H9 (cell line): ENCODE measurements around the gene DDC. TPM values are rescaled to one million over a fixed set of nuclear protein-coding genes. Genes with fewer than 3 reads are reported as not detected.

Experiments used
- DNase-seq: peaks from one replicate; pipeline ENCODE4 v3.0.0-alpha.2; 2017
- H2AFZ ChIP-seq: one replicate; pipeline ENCODE4 v1.6.1; 2013; ENCODE audit warnings: mild to moderate bottlenecking, low read length, control low read depth, moderate library complexity
- H2AK5ac ChIP-seq: 2 replicates; pipeline ENCODE4 v1.6.1; 2013; ENCODE audit warnings: low read length, control low read depth, mixed read lengths; ENCODE audit not compliant: insufficient read length
- H2BK120ac ChIP-seq: one replicate; pipeline ENCODE4 v1.6.1; 2013; ENCODE audit warnings: low read depth, mild to moderate bottlenecking, low read length, control low read depth, inconsistent platforms; ENCODE audit not compliant: poor library complexity, severe bottlenecking
- H2BK12ac ChIP-seq: 2 replicates; pipeline ENCODE4 v1.6.1; 2013; ENCODE audit warnings: low read length, control low read depth, mixed read lengths, low read depth; ENCODE audit not compliant: insufficient read length
- H2BK15ac ChIP-seq: 2 replicates; pipeline ENCODE4 v1.6.1; 2013; ENCODE audit warnings: low read depth, low read length, control low read depth
- H2BK20ac ChIP-seq: one replicate; pipeline ENCODE4 v1.6.1; 2013; ENCODE audit warnings: low read depth, mild to moderate bottlenecking, low read length, control low read depth, inconsistent platforms; ENCODE audit not compliant: poor library complexity, severe bottlenecking
- H2BK5ac ChIP-seq: 2 replicates; pipeline ENCODE4 v1.6.1; 2013; ENCODE audit warnings: low read length, control low read depth, mixed read lengths; ENCODE audit not compliant: insufficient read length
- H3K14ac ChIP-seq: 2 replicates; pipeline ENCODE4 v1.6.1; 2013; ENCODE audit warnings: low read length, control low read depth; ENCODE audit not compliant: insufficient read depth
- H3K18ac ChIP-seq: 2 replicates; pipeline ENCODE4 v1.6.1; 2013; ENCODE audit warnings: low read depth, mild to moderate bottlenecking, mixed read lengths, low read length, control low read depth; ENCODE audit not compliant: insufficient read length
- H3K23ac ChIP-seq: 2 replicates; pipeline ENCODE4 v1.6.1; 2013; ENCODE audit warnings: low read length, control low read depth, mixed read lengths, low read depth; ENCODE audit not compliant: insufficient read length
- H3K23me2 ChIP-seq: 2 replicates; pipeline ENCODE4 v1.6.1; 2013; ENCODE audit warnings: low read depth, mild to moderate bottlenecking, mixed read lengths, low read length, control low read depth; ENCODE audit not compliant: insufficient read length, poor library complexity, severe bottlenecking
- H3K27ac ChIP-seq: 2 replicates; pipeline ENCODE4 v1.5.1; 2013; ENCODE audit warnings: low read length, control low read depth, mixed read lengths, low read depth; ENCODE audit not compliant: insufficient read length
- H3K27me3 ChIP-seq: 2 replicates; pipeline ENCODE4 v1.6.1; 2013; ENCODE audit warnings: low read length, control low read depth, inconsistent platforms; ENCODE audit not compliant: insufficient read depth
- H3K4ac ChIP-seq: 2 replicates; pipeline ENCODE4 v1.6.1; 2013; ENCODE audit warnings: low read depth, mild to moderate bottlenecking, control low read depth, inconsistent platforms, low read length, moderate library complexity
- H3K4me1 ChIP-seq: 2 replicates; pipeline ENCODE4 v1.6.1; 2013; ENCODE audit warnings: low read length, control low read depth, inconsistent platforms; ENCODE audit not compliant: insufficient read depth
- H3K4me2 ChIP-seq: 2 replicates; pipeline ENCODE4 v1.6.1; 2013; ENCODE audit warnings: low read length, control low read depth, mixed read lengths; ENCODE audit not compliant: insufficient read length, insufficient read depth
- H3K56ac ChIP-seq: 2 replicates; pipeline ENCODE4 v1.6.1; 2013; ENCODE audit warnings: low read depth, mild to moderate bottlenecking, mixed read lengths, low read length, control low read depth; ENCODE audit not compliant: insufficient read length
- H3K79me1 ChIP-seq: 2 replicates; pipeline ENCODE4 v1.6.1; 2013; ENCODE audit warnings: low read depth, mild to moderate bottlenecking, moderate library complexity, low read length, control low read depth, inconsistent platforms; ENCODE audit not compliant: insufficient read depth, poor library complexity, severe bottlenecking
- H3K79me2 ChIP-seq: 2 replicates; pipeline ENCODE4 v1.6.1; 2013; ENCODE audit warnings: low read length, control low read depth, inconsistent platforms; ENCODE audit not compliant: insufficient read depth
- H3K9ac ChIP-seq: 2 replicates; pipeline ENCODE4 v1.6.1; 2013; ENCODE audit warnings: low read length, control low read depth, mixed read lengths; ENCODE audit not compliant: insufficient read length; ENCODE audit errors: extremely low read depth
- H3K9me3 ChIP-seq: one replicate; pipeline ENCODE4 v1.6.1; 2013; ENCODE audit warnings: low read depth, low read length, inconsistent platforms; ENCODE audit not compliant: control insufficient read depth
- H3T11ph ChIP-seq: one replicate; pipeline ENCODE4 v1.6.1; 2013; ENCODE audit warnings: mild to moderate bottlenecking, low read length, control low read depth, inconsistent platforms
- H4K20me1 ChIP-seq: one replicate; pipeline ENCODE4 v1.6.1; 2013; ENCODE audit not compliant: control insufficient read depth, insufficient read length, insufficient read depth
- H4K5ac ChIP-seq: 2 replicates; pipeline ENCODE4 v1.6.1; 2013; ENCODE audit warnings: low read depth, mild to moderate bottlenecking, mixed read lengths, low read length, control low read depth; ENCODE audit not compliant: insufficient read length
- H4K8ac ChIP-seq: replicated peaks from 2 replicates; pipeline ENCODE4 v1.6.1; 2013; ENCODE audit warnings: low read length, control low read depth, mixed read lengths, low read depth; ENCODE audit not compliant: insufficient read length
- H4K91ac ChIP-seq: 2 replicates; pipeline ENCODE4 v1.6.1; 2013; ENCODE audit warnings: low read depth, mild to moderate bottlenecking, moderate library complexity, mixed read lengths, low read length, control low read depth; ENCODE audit not compliant: insufficient read length
- H3K27ac Mint-ChIP-seq, 3 experiments: 2 replicates in 2 of 3; 3 replicates in 1 of 3; pipeline ENCODE4 v1.8.0; 2020 to 2021; ENCODE audit warnings: mixed read lengths in 3 of 3, mild to moderate bottlenecking in 1 of 3, moderate library complexity in 1 of 3
- H3K27me3 Mint-ChIP-seq: 2 replicates; pipeline ENCODE4 v1.8.0; 2021; ENCODE audit warnings: low read depth, mild to moderate bottlenecking, moderate library complexity, mixed read lengths
- H3K36me3 Mint-ChIP-seq, 3 experiments: 2 replicates in 2 of 3; 3 replicates in 1 of 3; pipeline ENCODE4 v1.8.0; 2020 to 2021; ENCODE audit warnings: low read depth in 3 of 3, mixed read lengths in 3 of 3; ENCODE audit not compliant: insufficient read depth in 1 of 3
- H3K4me1 Mint-ChIP-seq, 2 experiments: 2 replicates each; pipeline ENCODE4 v1.8.0; 2020; ENCODE audit warnings: mixed read lengths in 2 of 2
- H3K4me3 Mint-ChIP-seq, 2 experiments: 2 replicates in 1 of 2; 3 replicates in 1 of 2; pipeline ENCODE4 v1.8.0; 2020 to 2021; ENCODE audit warnings: mild to moderate bottlenecking in 2 of 2, mixed read lengths in 2 of 2, moderate library complexity in 1 of 2
- H3K9me3 Mint-ChIP-seq, 2 experiments: 2 replicates in 1 of 2; 3 replicates in 1 of 2; pipeline ENCODE4 v1.8.0; 2020; ENCODE audit warnings: mild to moderate bottlenecking in 2 of 2, mixed read lengths in 2 of 2, moderate library complexity in 1 of 2
- WGBS: extraction: QIAGEN DNeasy Blood & Tissue Kit; methylation state at CpG from one replicate; pipeline ENCODE4 v1.1.7; 2013; ENCODE audit warnings: missing lambda C conversion rate, low lambda C conversion rate, mixed read lengths; ENCODE audit not compliant: insufficient read length; ENCODE audit errors: extremely low coverage; 5-methylcytosine and 5-hydroxymethylcytosine counted together
- total RNA-seq: library from RNA; stranded (reverse); gene quantifications from 2 replicates; pipeline ENCODE4 v1.2.1, GENCODE V29; 2021
- TF ChIP-seq, protein P1 (sequence below): fragments of 200-600 bp; sonication (generic); conservative IDR thresholded peaks from 3 replicates; pipeline ENCODE4 v1.8.0; 2021; ENCODE audit warnings: antibody characterized with exemption, mild to moderate bottlenecking

Gene DDC
- total RNA-seq, 1 experiment from 2014 or later, result not detected

DNA sequence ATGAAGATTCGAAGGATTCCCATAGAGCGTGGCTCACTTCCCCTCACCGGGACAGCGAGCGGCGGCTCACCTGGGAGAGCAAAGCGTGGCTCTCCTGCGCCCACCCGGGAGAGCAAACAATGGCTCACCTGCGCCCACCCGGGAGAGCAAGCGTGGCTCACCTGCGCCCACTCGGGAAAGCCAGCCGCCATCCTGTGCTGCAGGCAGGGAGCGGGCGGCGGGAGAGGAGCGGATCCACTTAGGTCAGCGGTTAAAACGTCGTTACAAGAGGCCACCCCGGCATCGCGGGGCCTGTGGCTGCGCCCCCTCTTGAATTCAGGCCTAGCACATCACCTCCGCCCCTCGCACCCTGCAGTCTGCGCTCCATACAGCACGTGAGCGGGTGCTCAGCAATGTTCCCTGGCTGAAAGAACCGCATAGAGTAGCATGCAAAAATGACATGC, 114.6 kb downstream of the DDC start:
- Histone ChIP-seq H3K9ac (no peak overlapping the region), H3K56ac (no peak overlapping the region), H3T11ph (no peak overlapping the region), H2BK15ac (no peak overlapping the region), H3K9me3 (no peaks in the 10 kb centered on the region), H2BK5ac (no peak overlapping the region), H2AK5ac (no peak overlapping the region), H2BK12ac (no peak overlapping the region), H4K8ac (no peak overlapping the region), H2AFZ (no peak overlapping the region), H3K4me2 (peak overlapping the region; percentile 66), H3K27me3 (no peaks in the 10 kb centered on the region), H3K4me1 (no peaks in the 10 kb centered on the region; the same call in 1 of the 2 replicates), H3K14ac (no peak overlapping the region), H3K27ac (no peak overlapping the region), H3K18ac (peak overlapping the region; percentile 47), H2BK120ac (no peak overlapping the region), H4K20me1 (no peaks in the 10 kb centered on the region), H3K79me1 (no peaks in the 10 kb centered on the region), H3K79me2 (no peaks in the 10 kb centered on the region), H3K23me2 (peaks cover 9% of the 10 kb centered on the region), H2BK20ac (no peak overlapping the region), H3K4ac (no peak overlapping the region), H4K5ac (no peak overlapping the region), H4K91ac (no peak overlapping the region), H3K23ac (no peak overlapping the region)
- H3K36me3 Mint-ChIP-seq, result peaks cover 0 to 16% (median 16%) of the 10 kb centered on the region in 3 experiments; a peak in 5 of 7 replicates
- H3K27ac Mint-ChIP-seq, result no peak overlapping the region
- peaks cover 11 to 12% of the 10 kb centered on the region in 2 experiments for H3K4me1 Mint-ChIP-seq
- no peaks in the 10 kb centered on the region for H3K9me3 Mint-ChIP-seq
- TF ChIP-seq, protein P1, sequence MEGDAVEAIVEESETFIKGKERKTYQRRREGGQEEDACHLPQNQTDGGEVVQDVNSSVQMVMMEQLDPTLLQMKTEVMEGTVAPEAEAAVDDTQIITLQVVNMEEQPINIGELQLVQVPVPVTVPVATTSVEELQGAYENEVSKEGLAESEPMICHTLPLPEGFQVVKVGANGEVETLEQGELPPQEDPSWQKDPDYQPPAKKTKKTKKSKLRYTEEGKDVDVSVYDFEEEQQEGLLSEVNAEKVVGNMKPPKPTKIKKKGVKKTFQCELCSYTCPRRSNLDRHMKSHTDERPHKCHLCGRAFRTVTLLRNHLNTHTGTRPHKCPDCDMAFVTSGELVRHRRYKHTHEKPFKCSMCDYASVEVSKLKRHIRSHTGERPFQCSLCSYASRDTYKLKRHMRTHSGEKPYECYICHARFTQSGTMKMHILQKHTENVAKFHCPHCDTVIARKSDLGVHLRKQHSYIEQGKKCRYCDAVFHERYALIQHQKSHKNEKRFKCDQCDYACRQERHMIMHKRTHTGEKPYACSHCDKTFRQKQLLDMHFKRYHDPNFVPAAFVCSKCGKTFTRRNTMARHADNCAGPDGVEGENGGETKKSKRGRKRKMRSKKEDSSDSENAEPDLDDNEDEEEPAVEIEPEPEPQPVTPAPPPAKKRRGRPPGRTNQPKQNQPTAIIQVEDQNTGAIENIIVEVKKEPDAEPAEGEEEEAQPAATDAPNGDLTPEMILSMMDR, result no peak
- peak overlapping the region; percentile 75 to 83 for H3K4me3 Mint-ChIP-seq
- H3K27me3 Mint-ChIP-seq, result peaks cover 7% of the 10 kb centered on the region
- no peak for DNase-seq
- WGBS, result no CpG with 5 or more reads among the region's 32 CpGs
